ENCODE data around the gene ZNF516. TPM values are rescaled to one million over a fixed set of nuclear protein-coding genes. Genes with fewer than 3 reads are reported as not detected.

ZNF516 gene
- total and polyA plus RNA-seq, 10 of the 15 experiments (the other 5 are each of a cell fraction or from before 2014, with no cell fraction given): 2.0 to 32.0 (median 8.3) TPM

GRCh38 chr18:76340410-76340809 is 154.6 kb downstream of the ZNF516 start:
- ChIA-PET POLR2A (no interaction called here), SMC1A (ENCODE audit: uncharacterized antibody, unreplicated experiment) (interaction anchor here (0.6 kb wide), 1 partner anchor 569 kb away, joined by 3 read pairs; no protein-coding TSS in a partner anchor)
- intact Hi-C loops (cut with micrococcal nuclease; ENCODE audit: unreplicated experiment): loop anchor here (10.0 kb wide), 1 partner anchor 1686 kb away; no protein-coding TSS in a partner anchor

GRCh38 chr18:76339246-76339620 is 155.8 kb downstream of the ZNF516 start:
- H3K9me3 ChIP-seq (replicated peaks; ENCODE audit: control insufficient read depth, insufficient read depth, low read length): no peaks in the 10 kb centered on the region; the same call in 2 of the 3 replicates
- no peaks in the 10 kb centered on the region for H4K20me1 ChIP-seq (ENCODE audit: control insufficient read depth, insufficient read depth)
- H3K27ac ChIP-seq (ENCODE audit: control insufficient read depth, insufficient read depth): no peak overlapping the region
- no peaks in the 10 kb centered on the region for H3K36me3 ChIP-seq (ENCODE audit: control insufficient read depth in 2 of 2, insufficient read depth in 2 of 2, low read length in 1 of 2)
- no peak overlapping the region for H3K4me2 ChIP-seq (ENCODE audit: control insufficient read depth, insufficient read depth)
- no peak for TF ChIP-seq CHD4 (IDR thresholded peaks at IDR 0.05)
- H2AFZ ChIP-seq (ENCODE audit: control insufficient read depth, low read depth, low read length): no peak overlapping the region
- no TSS peak for BruUV-seq (replicated peaks)
- 29% methylated on average over 2 of the region's 2 CpGs for WGBS (ENCODE audit: insufficient coverage, insufficient replicate concordance, low lambda C conversion rate, missing lambda C conversion rate)
- no peak overlapping the region for H3K9ac ChIP-seq (ENCODE audit: control insufficient read depth, insufficient read depth, low read length)
- H3K4me3 ChIP-seq: no peak overlapping the region
- no peak for DNase-seq (ENCODE audit: low read depth, low spot score)
- H3K79me2 ChIP-seq (ENCODE audit: control insufficient read depth, insufficient read depth, low read length): no peaks in the 10 kb centered on the region
- no peaks in the 10 kb centered on the region for H3K27me3 ChIP-seq (replicated peaks in 1 of 2; ENCODE audit: control insufficient read depth in 2 of 2, insufficient read depth in 2 of 2, low read length in 1 of 2)
- ChIA-PET RAD21 (ENCODE audit: unreplicated experiment) (no interaction called here), SMC1A (ENCODE audit: uncharacterized antibody, unreplicated experiment) (no interaction called here), CTCF (no interaction called here), POLR2A (no interaction called here)
- no peak for FAIRE-seq
- no peak for ATAC-seq
- intact Hi-C loops (cut with micrococcal nuclease; ENCODE audit: unreplicated experiment) (no loop called here), in situ Hi-C loops (cut with MboI) (no loop called here)
- H3K4me1 ChIP-seq (ENCODE audit: control insufficient read depth, insufficient read depth, low read length): no peaks in the 10 kb centered on the region

More at GRCh38 chr18:76340410-76340809, 154.6 kb downstream of the ZNF516 start:
- no peaks in the 10 kb centered on the region for H3K27me3 ChIP-seq (replicated peaks in 1 of 2; ENCODE audit: control insufficient read depth in 2 of 2, insufficient read depth in 2 of 2, low read length in 1 of 2)
- CTCF ChIA-PET: no interaction called here
- no peaks in the 10 kb centered on the region for H3K4me1 ChIP-seq (ENCODE audit: control insufficient read depth, insufficient read depth, low read length)
- H3K4me3 ChIP-seq: no peak overlapping the region
- TF ChIP-seq KDM1A (IDR thresholded peaks at IDR 0.05; ENCODE audit: borderline replicate concordance) (no peak), MYC (IDR thresholded peaks at IDR 0.05; ENCODE audit: insufficient read depth, insufficient read length, insufficient replicate concordance, low read length, severe bottlenecking) (no peak), CBFB (IDR thresholded peaks at IDR 0.05; ENCODE audit: low read depth) (no peak), SIX5 (IDR thresholded peaks at IDR 0.05; ENCODE audit: low read depth, low read length, severe bottlenecking) (no peak)
- no peaks in the 10 kb centered on the region for H4K20me1 ChIP-seq (ENCODE audit: control insufficient read depth, insufficient read depth)
- 0% methylated on average over 2 of the region's 2 CpGs for WGBS (ENCODE audit: insufficient coverage, insufficient replicate concordance, low lambda C conversion rate, missing lambda C conversion rate)
- ATAC-seq: no peak
- no peak for DNase-seq (ENCODE audit: low read depth, low spot score)
- H3K4me2 ChIP-seq (ENCODE audit: control insufficient read depth, insufficient read depth): no peak overlapping the region
- no peak overlapping the region for H2AFZ ChIP-seq (ENCODE audit: control insufficient read depth, low read depth, low read length)
- RAD21 ChIA-PET (ENCODE audit: unreplicated experiment): no interaction called here
- in situ Hi-C loops (cut with MboI): no loop called here
- H3K79me2 ChIP-seq (ENCODE audit: control insufficient read depth, insufficient read depth, low read length): no peaks in the 10 kb centered on the region
- no peak for FAIRE-seq
- no peak overlapping the region for H3K9ac ChIP-seq (ENCODE audit: control insufficient read depth, insufficient read depth, low read length)
- no peaks in the 10 kb centered on the region for H3K36me3 ChIP-seq (ENCODE audit: control insufficient read depth in 2 of 2, insufficient read depth in 2 of 2, low read length in 1 of 2)
- H3K27ac ChIP-seq (ENCODE audit: control insufficient read depth, insufficient read depth): no peak overlapping the region
- no peaks in the 10 kb centered on the region; the same call in 2 of the 3 replicates for H3K9me3 ChIP-seq (replicated peaks; ENCODE audit: control insufficient read depth, insufficient read depth, low read length)
- no TSS peak for BruUV-seq (replicated peaks)

Measured in GM12878 (cell line).